Measurements from ENCODE around the gene GRIP2.

- TF ChIP-seq YY1 (IDR thresholded peaks at IDR 0.05; ENCODE audit: insufficient read depth, insufficient read length) (no peak), ZNF274 (IDR thresholded peaks at IDR 0.05; ENCODE audit: low read depth, low read length) (no peak)
Measured at GRCh38 chr3:14470461-14470860, 69.7 kb downstream of the GRIP2 start.
